Heart right ventricle (tissue), 16 donors: ENCODE data around the gene LDLRAD2. TPM values are rescaled to one million over a fixed set of nuclear protein-coding genes. Genes with fewer than 3 reads are reported as not detected.

Experiments
- ATAC-seq, 8 donors: fragments of 200-7000 bp; cut with Tn5 transposase; one replicate each; pipeline ENCODE4 v1.9.1; 2020; ENCODE audit warnings: mild to moderate bottlenecking in 8 of 8, moderate library complexity in 8 of 8, moderate number of reproducible peaks in 1 of 8
- DNase-seq, 2 donors: peaks; one replicate each; pipeline ENCODE4 v3.0.0-alpha.2; 2020
- H3K27ac ChIP-seq, 10 donors: fragments of 200-600 bp; sonication (generic) in 2 of 10; one replicate each; pipeline versions ENCODE4 v1.5.0 to v1.8.0; 2020 to 2022; ENCODE audit warnings: mild to moderate bottlenecking in 3 of 10
- H3K27me3 ChIP-seq, 7 donors: fragments of 200-600 bp; one replicate each; pipeline ENCODE4 v1.8.0; 2021 to 2022; ENCODE audit warnings: mild to moderate bottlenecking in 2 of 7
- H3K36me3 ChIP-seq, 9 donors: fragments of 200-600 bp; sonication (generic) in 1 of 9; one replicate each; pipeline versions ENCODE4 v1.5.0 to v1.8.0; 2020 to 2022; ENCODE audit warnings: mild to moderate bottlenecking in 2 of 9
- H3K4me1 ChIP-seq, 9 donors: fragments of 200-600 bp; sonication (generic) in 1 of 9; one replicate each; pipeline versions ENCODE4 v1.5.0 to v1.8.0; 2020 to 2022; ENCODE audit warnings: mild to moderate bottlenecking in 4 of 9
- H3K4me3 ChIP-seq, 10 donors: fragments of 200-600 bp; sonication (generic) in 2 of 10; one replicate each; pipeline versions ENCODE4 v1.5.0 to v1.8.0; 2020 to 2022; ENCODE audit warnings: mild to moderate bottlenecking in 7 of 10, moderate library complexity in 2 of 10
- H3K9me3 ChIP-seq, 11 donors: fragments of 200-600 bp in 10 of 11; sonication (generic) in 2 of 11; one replicate each; pipeline versions ENCODE4 v1.5.0 to v1.8.0; 2013 to 2022; ENCODE audit warnings: mild to moderate bottlenecking in 2 of 11, control low read depth in 1 of 11, moderate library complexity in 1 of 11
- CTCF ChIP-seq, 9 donors: fragments of 200-600 bp; sonication (generic) in 2 of 9; IDR thresholded peaks; one replicate each; pipeline versions ENCODE4 v1.5.0 to v1.8.0; 2021 to 2022; ENCODE audit warnings: antibody characterized with exemption in 9 of 9, mild to moderate bottlenecking in 5 of 9, moderate library complexity in 1 of 9
- WGBS, 2 donors: extraction: QIAGEN DNeasy Blood & Tissue Kit; methylation state at CpG; one replicate each; pipeline ENCODE4 v1.1.7; 2013; ENCODE audit warnings: inconsistent platforms in 1 of 2; 5-methylcytosine and 5-hydroxymethylcytosine counted together
- intact Hi-C, 10 donors: fragments of 100-400 bp; cut with DNase I; formaldehyde crosslinking; loops; one replicate each; pipeline versions ENCODE4 v1.11.1 to v1.14.2; 2022
- polyA plus RNA-seq, 2 donors: library from polyadenylated mRNA; stranded (reverse); fragments of 200-250 nt; gene quantifications; one replicate each; pipeline ENCODE4 v1.2.3, GENCODE V29; 2013
- total RNA-seq, 10 donors: library from RNA; stranded (reverse); fragmentation: NEBNext Ultra II Directional in 3 of 10; extraction: Animal tissue kit (Norgen Biotek cat#: 25700) in 3 of 10; gene quantifications; one replicate each; pipeline versions ENCODE4 v1.2.1 to v1.2.4, GENCODE V29; 2021 to 2023
- donor health status: Arrhythmogenic right ventricular cardiomyopathy.
- donor health status: ischemic (EF 13 %, LVEDD 7.1; RV severe dilation, severe dysfunction).
- donor health status: healthy with polysubstance abuse.
- donor health status: DM: no; HTN: yes; CAD: no.
- donor health status: DM: no; HTN: no; CAD: no.
- donor health status: ischemic (EF 25% LVEDD 6.9; RV normal size, moderate dysfunction).
- donor health status: ischemic (EF 25% LVEDD 5.7; RV mildly dilated, moderate dysfunction).
- donor health status: healthy.
- donor health status: DM: yes; HTN: yes; CAD: no.
- donor health status: Ischemic cardiomyopathy.
- donor health status: ischemic (EF 35%, LVEDD 5.7; RV mildly dilated, moderate dysfunction).
- donor health status: nonischemic (EF 11% LVEDD 7.7; RV severe dilation, severe dysfunction).
- donor health status: DM: yes; HTN: yes; CAD: no.
- donor health status: PGD.
- donor health status: ischemic (EF 29% LVEDD 5.4; RV normal size, mild dysfunction).
- donor health status: nonischemic (EF 23%, LVEDD 6.1; RV moderate dilation, normal function).

The LDLRAD2 gene
- total and polyA plus RNA-seq, 12 donors, result 0.05 to 5.8 (median 1.7) TPM; not detected in 8

GRCh38 chr1:21859669-21860179 lies 47.7 kb downstream of the LDLRAD2 start:
- no peak overlapping the region for H3K4me3 ChIP-seq
- peaks cover 0 to 17% (median 0%) of the 10 kb centered on the region in 9 donors for H3K4me1 ChIP-seq
- H3K9me3 ChIP-seq, result no peaks in the 10 kb centered on the region
- no peak overlapping the region for H3K27ac ChIP-seq
- WGBS, 2 donors, result 96% methylated on average over 10 of the region's 10 CpGs
- no peak for TF ChIP-seq CTCF (IDR thresholded peaks at IDR 0.05)
- peaks cover 18 to 100% (median 82%) of the 10 kb centered on the region in 9 donors for H3K36me3 ChIP-seq
- H3K27me3 ChIP-seq, result no peaks in the 10 kb centered on the region
- no peak for ATAC-seq
- DNase-seq, result no peak
- intact Hi-C loops, result loop anchor here in 2 of 10 donors (10.0 kb wide), 1 partner anchor 105 kb away; no protein-coding TSS in a partner anchor

DNA sequence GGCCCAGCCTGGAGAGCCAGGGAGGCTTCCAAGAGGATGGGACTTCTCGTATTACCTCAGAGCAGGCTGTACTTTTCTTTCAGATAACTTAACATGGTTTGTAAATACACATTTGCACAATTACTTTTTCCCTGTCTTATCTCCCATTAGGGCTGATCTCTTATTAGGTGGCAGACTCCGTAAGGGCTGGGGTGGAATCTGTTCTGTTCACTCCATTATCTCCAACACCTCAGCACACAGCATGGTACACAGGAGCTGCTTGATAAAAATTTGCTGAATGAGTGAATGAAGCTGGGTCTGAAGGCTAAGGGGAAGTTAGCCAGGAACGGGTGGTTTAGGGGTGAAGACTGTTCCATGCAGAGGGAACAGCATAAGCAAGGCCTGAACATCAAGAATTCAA lies 48.9 kb downstream of the LDLRAD2 start:
- DNase-seq, result no peak
- H3K4me1 ChIP-seq, result peaks cover 0 to 17% (median 0%) of the 10 kb centered on the region in 9 donors

GRCh38 chr1:21861602-21862429 lies 49.8 kb downstream of the LDLRAD2 start:
- intact Hi-C loops, result loop anchor here in 2 of 10 donors (10.0 kb wide), 1 partner anchor 103 kb away; no protein-coding TSS in a partner anchor
- Histone ChIP-seq H3K9me3 (no peaks in the 10 kb centered on the region), H3K27ac (peak overlapping the region in 1 of 10 donors; percentile 47), H3K4me1 (peaks cover 0 to 17% (median 0%) of the 10 kb centered on the region in 9 donors), H3K4me3 (no peak overlapping the region), H3K36me3 (peaks cover 17 to 100% (median 81%) of the 10 kb centered on the region in 9 donors), H3K27me3 (no peaks in the 10 kb centered on the region)
- no peak for ATAC-seq
- no peak for DNase-seq
- WGBS, 2 donors, result 93 to 95% methylated on average over 19 of the region's 19 CpGs
- no peak for TF ChIP-seq CTCF (IDR thresholded peaks at IDR 0.05)

More for the DNA sequence above, 48.9 kb downstream of the LDLRAD2 start:
- Histone ChIP-seq H3K4me3 (no peak overlapping the region), H3K36me3 (peaks cover 18 to 100% (median 81%) of the 10 kb centered on the region in 9 donors), H3K9me3 (no peaks in the 10 kb centered on the region), H3K27ac (peak overlapping the region in 1 of 10 donors; percentile 10), H3K27me3 (no peaks in the 10 kb centered on the region)
- WGBS, 2 donors, result 92 to 95% methylated on average over 3 of the region's 3 CpGs
- ATAC-seq, result no peak
- no peak for TF ChIP-seq CTCF (IDR thresholded peaks at IDR 0.05)
- intact Hi-C loops, result loop anchor here in 2 of 10 donors (10.0 kb wide), 1 partner anchor 104 kb away; no protein-coding TSS in a partner anchor

DNA sequence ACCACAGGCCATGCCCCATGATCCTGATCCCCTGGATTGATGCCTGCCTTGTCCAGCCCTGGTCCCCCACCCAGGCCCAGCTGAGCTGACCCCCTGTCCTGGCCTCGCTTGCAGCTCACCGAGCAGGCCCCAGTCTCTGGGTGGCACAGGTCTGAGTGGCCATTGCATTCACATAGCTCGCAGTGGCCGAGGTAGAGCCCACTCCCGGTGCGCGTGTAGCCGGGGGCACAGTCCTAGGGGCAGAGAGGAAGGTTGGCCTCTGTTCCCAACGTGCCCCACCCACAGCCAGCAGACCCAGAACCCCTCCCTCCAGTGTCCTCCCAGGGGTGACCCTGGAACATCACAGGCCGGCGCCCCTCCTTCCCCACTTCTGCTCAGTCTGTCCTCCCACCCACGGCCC lies 51.9 kb downstream of the LDLRAD2 start:
- 91 to 93% methylated on average over 12 of the region's 12 CpGs for WGBS, 2 donors
- H3K36me3 ChIP-seq, result peaks cover 10 to 100% (median 77%) of the 10 kb centered on the region in 9 donors
- ATAC-seq, result peak in 6 of 8 donors; percentile 4 to 27 (median 12)

More for the DNA sequence above, 51.9 kb downstream of the LDLRAD2 start:
- intact Hi-C loops, result loop anchor here in 2 of 10 donors (10.0 kb wide), 1 partner anchor 101 kb away; no protein-coding TSS in a partner anchor
- Histone ChIP-seq H3K27me3 (no peaks in the 10 kb centered on the region), H3K27ac (no peak overlapping the region), H3K4me1 (peaks cover 0 to 4% (median 0%) of the 10 kb centered on the region in 9 donors), H3K9me3 (no peaks in the 10 kb centered on the region), H3K4me3 (no peak overlapping the region)
- DNase-seq, result no peak
- no peak for TF ChIP-seq CTCF (IDR thresholded peaks at IDR 0.05)
